ENCODE data around the gene LRRC52. TPM values are rescaled to one million over a fixed set of nuclear protein-coding genes. Genes with fewer than 3 reads are reported as not detected.
A peak's percentile ranks its signal among the peaks of the same experiment; 100 is the strongest.
"Not testable (repeated sequence)": the region's sequence is repeated elsewhere in the genome, so short reads cannot be mapped to it uniquely, and the experiment has no call there.

LRRC52 gene
- polyA plus RNA-seq, 4 donors, result not detected

DNA sequence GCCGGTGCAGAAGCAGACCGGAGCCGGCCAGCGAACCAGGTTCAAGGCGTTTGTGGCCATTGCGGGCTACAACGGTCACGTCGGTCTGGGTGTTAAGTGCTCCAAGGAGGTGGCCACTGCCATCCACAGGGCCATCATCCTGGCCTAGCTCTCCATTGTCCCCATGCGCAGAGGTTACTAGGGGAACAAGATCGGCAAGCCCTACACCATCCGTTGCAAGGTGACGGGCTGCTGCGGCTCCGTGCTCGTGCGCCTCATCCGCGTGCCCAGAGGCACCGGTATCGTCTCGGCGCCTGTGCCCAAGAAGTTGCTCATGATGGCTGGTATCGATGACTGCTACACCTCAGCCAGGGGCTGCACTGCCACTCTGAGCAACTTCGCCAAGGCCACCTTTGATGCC lies 38.1 kb downstream of the LRRC52 start:
- H3K9me3 ChIP-seq (ENCODE audit: control insufficient read depth in 2 of 2, insufficient read depth in 1 of 2, low read depth in 1 of 2, low read length in 1 of 2), result no peaks in the 10 kb centered on the region
- 96 to 98% (median 97%) methylated on average over 25 of the region's 25 CpGs for WGBS, 3 donors
- H3K4me3 ChIP-seq (ENCODE audit: low read depth in 1 of 3, low read length in 3 of 3), result no peak overlapping the region
- H3K27ac ChIP-seq (ENCODE audit: low read depth in 1 of 3, low read length in 2 of 3), result no peak overlapping the region
- H3K36me3 ChIP-seq (ENCODE audit: control insufficient read depth in 3 of 3, insufficient read depth in 2 of 3, low read depth in 1 of 3, low read length in 3 of 3), result no peaks in the 10 kb centered on the region
- DNase-seq (no peak), FAIRE-seq (no peak)
- no peaks in the 10 kb centered on the region for H3K27me3 ChIP-seq (ENCODE audit: control insufficient read depth in 3 of 3, insufficient read depth in 3 of 3, low read length in 3 of 3)
- no peaks in the 10 kb centered on the region for H3K4me1 ChIP-seq (ENCODE audit: control insufficient read depth in 3 of 3, insufficient read depth in 2 of 3, low read depth in 1 of 3, low read length in 2 of 3)

- no peak overlapping the region for H3K4me3 ChIP-seq (ENCODE audit: low read depth in 1 of 3, low read length in 3 of 3)
- no peaks in the 10 kb centered on the region for H3K36me3 ChIP-seq (ENCODE audit: control insufficient read depth in 3 of 3, insufficient read depth in 2 of 3, low read depth in 1 of 3, low read length in 3 of 3)
- peaks cover 0 to 8% (median 0%) of the 10 kb centered on the region in 3 donors for H3K27me3 ChIP-seq (ENCODE audit: control insufficient read depth in 3 of 3, insufficient read depth in 3 of 3, low read length in 3 of 3)
- WGBS, 3 donors, result 54 to 69% (median 56%) methylated on average over 3 of the region's 3 CpGs
- H3K4me1 ChIP-seq (ENCODE audit: control insufficient read depth in 3 of 3, insufficient read depth in 2 of 3, low read depth in 1 of 3, low read length in 2 of 3), result no peaks in the 10 kb centered on the region
- no peak overlapping the region for H3K27ac ChIP-seq (ENCODE audit: low read depth in 1 of 3, low read length in 2 of 3)
- H3K9me3 ChIP-seq (ENCODE audit: control insufficient read depth in 2 of 2, insufficient read depth in 1 of 2, low read depth in 1 of 2, low read length in 1 of 2), result no peaks in the 10 kb centered on the region
- FAIRE-seq, result no peak
- DNase-seq, result no peak
Observed at GRCh38 chr1:165586398-165586797, 42.6 kb downstream of the LRRC52 start.

DNA sequence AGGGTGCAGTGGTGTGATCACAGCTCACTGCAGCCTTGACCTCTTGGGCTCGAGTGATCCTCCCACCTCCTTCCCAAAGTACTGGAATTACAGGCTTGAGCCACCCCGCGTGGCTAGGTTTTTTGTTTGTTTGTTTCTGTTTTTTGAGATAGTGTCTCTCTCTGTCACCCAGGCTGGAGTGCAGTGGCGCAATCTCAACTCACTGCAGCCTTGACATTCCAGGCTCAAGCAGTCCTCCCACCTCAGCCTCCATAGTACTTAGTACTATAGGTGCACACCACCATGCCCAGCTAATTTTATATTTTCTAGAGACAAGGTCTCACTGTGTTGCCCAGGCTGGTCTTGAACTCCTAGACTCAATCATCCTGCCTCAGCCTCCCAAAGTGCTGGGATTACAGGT lies 47.6 kb downstream of the LRRC52 start:
- H3K4me1 ChIP-seq (ENCODE audit: control insufficient read depth in 3 of 3, insufficient read depth in 2 of 3, low read depth in 1 of 3, low read length in 2 of 3); H3K9me3 ChIP-seq (ENCODE audit: control insufficient read depth in 2 of 2, insufficient read depth in 1 of 2, low read depth in 1 of 2, low read length in 1 of 2); H3K27ac ChIP-seq (ENCODE audit: low read depth in 1 of 3, low read length in 2 of 3); DNase-seq; H3K36me3 ChIP-seq (ENCODE audit: control insufficient read depth in 3 of 3, insufficient read depth in 2 of 3, low read depth in 1 of 3, low read length in 3 of 3); FAIRE-seq; H3K4me3 ChIP-seq (ENCODE audit: low read depth in 1 of 3, low read length in 3 of 3): not testable (repeated sequence)
- H3K27me3 ChIP-seq (ENCODE audit: control insufficient read depth in 3 of 3, insufficient read depth in 3 of 3, low read length in 3 of 3), result peaks cover 0 to 16% (median 0%) of the 10 kb centered on the region in 3 donors
- 71 to 80% (median 72%) methylated on average over 4 of the region's 4 CpGs for WGBS, 3 donors

- Histone ChIP-seq H3K4me1 (ENCODE audit: control insufficient read depth in 3 of 3, insufficient read depth in 2 of 3, low read depth in 1 of 3, low read length in 2 of 3) (no peaks in the 10 kb centered on the region), H3K36me3 (ENCODE audit: control insufficient read depth in 3 of 3, insufficient read depth in 2 of 3, low read depth in 1 of 3, low read length in 3 of 3) (no peaks in the 10 kb centered on the region), H3K9me3 (ENCODE audit: control insufficient read depth in 2 of 2, insufficient read depth in 1 of 2, low read depth in 1 of 2, low read length in 1 of 2) (no peaks in the 10 kb centered on the region), H3K27ac (ENCODE audit: low read depth in 1 of 3, low read length in 2 of 3) (no peak overlapping the region), H3K27me3 (ENCODE audit: control insufficient read depth in 3 of 3, insufficient read depth in 3 of 3, low read length in 3 of 3) (peaks cover 0 to 9% (median 0%) of the 10 kb centered on the region in 3 donors), H3K4me3 (ENCODE audit: low read depth in 1 of 3, low read length in 3 of 3) (no peak overlapping the region)
- DNase-seq (peak; percentile 70 to 81), FAIRE-seq (no peak)
- WGBS, 3 donors, result 2 to 5% (median 2%) methylated on average over 10 of the region's 10 CpGs
Observed at GRCh38 chr1:165592945-165593823, 49.4 kb downstream of the LRRC52 start.

DNA sequence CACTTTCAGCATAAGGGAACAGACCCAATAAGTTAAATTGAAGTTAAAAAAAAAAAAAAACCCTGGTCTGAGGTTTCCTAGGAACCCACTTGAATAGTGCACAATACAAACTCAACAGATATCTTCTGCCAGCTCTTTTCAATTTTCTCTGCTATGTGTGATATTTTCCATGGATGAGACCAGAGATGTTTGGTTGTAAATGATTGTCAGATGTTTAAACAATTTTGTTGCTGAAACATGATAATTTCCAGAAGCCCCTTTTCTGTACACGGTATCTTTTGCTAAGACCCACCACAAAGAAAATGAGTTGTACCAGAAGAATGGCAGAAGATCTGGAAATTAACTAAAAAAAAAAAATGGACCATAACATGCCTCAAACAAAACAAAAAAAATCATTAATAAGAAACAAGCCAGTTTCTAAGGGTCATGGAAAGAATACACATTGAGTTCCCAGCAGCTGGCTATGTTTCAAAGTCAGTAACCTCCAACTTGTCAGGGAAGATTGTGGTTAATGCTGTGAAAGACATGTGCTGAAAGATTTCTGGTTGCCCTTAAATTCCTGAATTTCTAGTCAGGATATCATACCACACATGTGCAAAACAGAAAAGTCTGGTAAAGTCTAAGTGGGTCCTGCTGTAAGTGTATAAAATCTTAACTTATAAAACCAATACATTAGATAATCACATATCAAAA lies 51.6 kb downstream of the LRRC52 start:
- 61 to 88% (median 71%) methylated on average over 1 of the region's 1 CpG for WGBS, 3 donors
- FAIRE-seq, result no peak

GRCh38 chr1:165597883-165598675 lies 54.3 kb downstream of the LRRC52 start:
- Histone ChIP-seq H3K36me3 (ENCODE audit: control insufficient read depth in 3 of 3, insufficient read depth in 2 of 3, low read depth in 1 of 3, low read length in 3 of 3) (no peaks in the 10 kb centered on the region), H3K27ac (ENCODE audit: low read depth in 1 of 3, low read length in 2 of 3) (peak overlapping the region; percentile 66 to 78 (median 76)), H3K27me3 (ENCODE audit: control insufficient read depth in 3 of 3, insufficient read depth in 3 of 3, low read length in 3 of 3) (peaks cover 0 to 7% (median 0%) of the 10 kb centered on the region in 3 donors), H3K4me3 (ENCODE audit: low read depth in 1 of 3, low read length in 3 of 3) (peak overlapping the region in 2 of 3 donors; percentile 55 to 88), H3K4me1 (ENCODE audit: control insufficient read depth in 3 of 3, insufficient read depth in 2 of 3, low read depth in 1 of 3, low read length in 2 of 3) (peaks cover 0 to 4% (median 0%) of the 10 kb centered on the region in 3 donors), H3K9me3 (ENCODE audit: control insufficient read depth in 2 of 2, insufficient read depth in 1 of 2, low read depth in 1 of 2, low read length in 1 of 2) (no peaks in the 10 kb centered on the region)
- 0 to 1% (median 0%) methylated on average over 38 of the region's 38 CpGs for WGBS, 3 donors
- peak; percentile 98 for DNase-seq
- no peak for FAIRE-seq

More for the DNA sequence above, 51.6 kb downstream of the LRRC52 start:
- Histone ChIP-seq H3K27me3 (ENCODE audit: control insufficient read depth in 3 of 3, insufficient read depth in 3 of 3, low read length in 3 of 3) (peaks cover 0 to 8% (median 0%) of the 10 kb centered on the region in 3 donors), H3K36me3 (ENCODE audit: control insufficient read depth in 3 of 3, insufficient read depth in 2 of 3, low read depth in 1 of 3, low read length in 3 of 3) (no peaks in the 10 kb centered on the region), H3K4me3 (ENCODE audit: low read depth in 1 of 3, low read length in 3 of 3) (no peak overlapping the region), H3K27ac (ENCODE audit: low read depth in 1 of 3, low read length in 2 of 3) (no peak overlapping the region), H3K9me3 (ENCODE audit: control insufficient read depth in 2 of 2, insufficient read depth in 1 of 2, low read depth in 1 of 2, low read length in 1 of 2) (no peaks in the 10 kb centered on the region), H3K4me1 (ENCODE audit: control insufficient read depth in 3 of 3, insufficient read depth in 2 of 3, low read depth in 1 of 3, low read length in 2 of 3) (peaks cover 0 to 4% (median 0%) of the 10 kb centered on the region in 3 donors)
- no peak for DNase-seq

DNA sequence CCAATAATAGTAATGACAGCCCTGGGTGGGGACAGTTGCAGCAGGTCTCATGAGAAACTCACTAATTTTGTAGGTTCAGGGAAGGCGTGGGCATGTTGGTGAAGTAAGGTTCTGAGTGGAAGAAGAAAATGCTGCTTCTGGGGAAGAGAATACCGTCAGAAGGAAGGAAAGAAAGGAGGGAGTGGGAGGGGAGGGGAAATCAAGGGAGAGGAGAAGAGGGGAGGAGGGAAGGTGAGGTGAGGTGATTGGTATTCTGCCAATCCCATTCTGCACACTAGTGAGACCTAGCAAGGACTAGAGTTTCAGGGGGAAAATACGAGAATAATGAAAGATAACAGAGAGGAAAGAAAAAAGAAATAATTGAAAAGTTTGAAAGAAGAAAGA lies 54.9 kb downstream of the LRRC52 start:
- WGBS, 3 donors, result 5 to 23% (median 16%) methylated on average over 3 of the region's 3 CpGs
- no peaks in the 10 kb centered on the region for H3K36me3 ChIP-seq (ENCODE audit: control insufficient read depth in 3 of 3, insufficient read depth in 2 of 3, low read depth in 1 of 3, low read length in 3 of 3)
- no peaks in the 10 kb centered on the region for H3K9me3 ChIP-seq (ENCODE audit: control insufficient read depth in 2 of 2, insufficient read depth in 1 of 2, low read depth in 1 of 2, low read length in 1 of 2)
- peaks cover 0 to 1% (median 0%) of the 10 kb centered on the region in 3 donors for H3K27me3 ChIP-seq (ENCODE audit: control insufficient read depth in 3 of 3, insufficient read depth in 3 of 3, low read length in 3 of 3)
- DNase-seq, result no peak
- H3K4me3 ChIP-seq (ENCODE audit: low read depth in 1 of 3, low read length in 3 of 3), result peak overlapping the region in 2 of 3 donors; percentile 55 to 88
- FAIRE-seq, result no peak
- H3K27ac ChIP-seq (ENCODE audit: low read depth in 1 of 3, low read length in 2 of 3), result peak overlapping the region; percentile 66 to 78 (median 76)
- peaks cover 0 to 4% (median 0%) of the 10 kb centered on the region in 3 donors for H3K4me1 ChIP-seq (ENCODE audit: control insufficient read depth in 3 of 3, insufficient read depth in 2 of 3, low read depth in 1 of 3, low read length in 2 of 3)

DNA sequence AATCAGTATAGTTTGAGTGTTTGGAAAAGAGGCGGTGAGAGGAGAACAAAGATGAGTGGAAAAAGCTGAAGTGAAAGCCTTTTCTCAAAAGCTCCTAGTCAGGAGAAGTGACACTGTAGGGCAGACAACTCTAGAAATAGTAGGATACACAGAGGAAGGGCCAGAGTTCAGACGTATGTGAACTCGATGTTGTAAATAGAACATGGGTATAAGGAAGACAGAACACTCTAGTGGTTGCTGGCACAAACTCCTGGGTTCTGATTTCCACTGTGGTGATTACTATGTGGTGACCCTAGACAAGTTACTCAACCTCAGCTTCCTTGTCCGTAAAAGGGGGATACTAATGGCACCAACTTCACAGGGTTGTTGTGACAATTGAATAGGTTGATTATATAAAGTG lies 57.0 kb downstream of the LRRC52 start:
- H3K27me3 ChIP-seq (ENCODE audit: control insufficient read depth in 3 of 3, insufficient read depth in 3 of 3, low read length in 3 of 3), result no peaks in the 10 kb centered on the region
- H3K4me1 ChIP-seq (ENCODE audit: control insufficient read depth in 3 of 3, insufficient read depth in 2 of 3, low read depth in 1 of 3, low read length in 2 of 3), result peaks cover 0 to 4% (median 0%) of the 10 kb centered on the region in 3 donors
- H3K9me3 ChIP-seq (ENCODE audit: control insufficient read depth in 2 of 2, insufficient read depth in 1 of 2, low read depth in 1 of 2, low read length in 1 of 2), result no peaks in the 10 kb centered on the region
- H3K27ac ChIP-seq (ENCODE audit: low read depth in 1 of 3, low read length in 2 of 3), result no peak overlapping the region
- DNase-seq (peak in 1 of 2 donors; percentile 27), FAIRE-seq (no peak)
- no peaks in the 10 kb centered on the region for H3K36me3 ChIP-seq (ENCODE audit: control insufficient read depth in 3 of 3, insufficient read depth in 2 of 3, low read depth in 1 of 3, low read length in 3 of 3)
- WGBS, 3 donors, result 48 to 51% (median 48%) methylated on average over 4 of the region's 4 CpGs
- no peak overlapping the region for H3K4me3 ChIP-seq (ENCODE audit: low read depth in 1 of 3, low read length in 3 of 3)
